ENCODE measurements around the gene SNTG2. TPM values are rescaled to one million over a fixed set of nuclear protein-coding genes. Genes with fewer than 3 reads are reported as not detected.

Gene SNTG2
- total and polyA plus RNA-seq, 2 of the 13 experiments (the other 11 are each of a cell fraction or from before 2014, with no cell fraction given): not detected

GRCh38 chr2:980176-980575 lies 29.5 kb downstream of the SNTG2 start:
- peaks cover 2% of the 10 kb centered on the region; the same call in 1 of the 2 replicates for H4K20me1 ChIP-seq (ENCODE audit: insufficient read depth, low read length)
- DNase-seq (ENCODE audit: low spot score) (no peak), FAIRE-seq (no peak), ATAC-seq (no peak)
- no TSS peak for BruUV-seq (replicated peaks)
- H3K9ac ChIP-seq (ENCODE audit: insufficient read depth, low read depth, low read length): no peak overlapping the region
- WGBS (ENCODE audit: low lambda C conversion rate): under 1% methylated on average over 4 of the region's 4 CpGs
- no peaks in the 10 kb centered on the region for H3K36me3 ChIP-seq (replicated peaks in 1 of 2; ENCODE audit: control insufficient read depth in 1 of 2, insufficient read depth in 2 of 2, low read length in 2 of 2)
- intact Hi-C loops (cut with micrococcal nuclease; ENCODE audit: unreplicated experiment): no loop called here
- CTCF ChIA-PET (ENCODE audit: low intra/inter-chr PET ratio, low total read pairs): no interaction called here
- POLR2A ChIA-PET: no interaction called here
- in situ Hi-C loops (cut with HindIII; ENCODE audit: extremely low pct_ligation_motif_present, low pct_unique_long_range_greater_than_20kb): no loop called here
- H3K79me2 ChIP-seq (ENCODE audit: insufficient read depth, low read length): no peaks in the 10 kb centered on the region
- no peak overlapping the region for H3K4me3 ChIP-seq (replicated peaks in 1 of 3; ENCODE audit: insufficient read depth in 1 of 3, low read depth in 2 of 3, low read length in 3 of 3)
- H3K4me2 ChIP-seq (ENCODE audit: low read depth, low read length): no peak overlapping the region
- H3K9me3 ChIP-seq (ENCODE audit: low read length): no peaks in the 10 kb centered on the region
- H2AFZ ChIP-seq (ENCODE audit: low read length): no peak overlapping the region
- H3K27me3 ChIP-seq (ENCODE audit: control insufficient read depth in 1 of 2, insufficient read depth in 2 of 2, low read length in 2 of 2): peaks cover 3 to 27% of the 10 kb centered on the region in 2 experiments
- H3K4me1 ChIP-seq (ENCODE audit: insufficient read depth, low read length): no peaks in the 10 kb centered on the region
- H3K27ac ChIP-seq (ENCODE audit: extremely low read length, insufficient read depth, low read length): no peak overlapping the region
- TF ChIP-seq SNAPC4 (CRISPR knock-in tag; IDR thresholded peaks at IDR 0.05): no peak
- no peak for TF ChIP-seq SP1 (IDR thresholded peaks at IDR 0.05)
- no peak for TF ChIP-seq SP1 (CRISPR knock-in tag; IDR thresholded peaks at IDR 0.05)
- no peak for TF ChIP-seq ZNF570 (CRISPR knock-in tag; IDR thresholded peaks at IDR 0.05; ENCODE audit: borderline replicate concordance)
- TF ChIP-seq TOPORS (CRISPR knock-in tag; IDR thresholded peaks at IDR 0.05): no peak
- TF ChIP-seq ZNF557 (CRISPR knock-in tag; IDR thresholded peaks at IDR 0.05): no peak
- no peak for TF ChIP-seq BRCA1 (CRISPR knock-in tag; IDR thresholded peaks at IDR 0.05)
- TF ChIP-seq NAIF1 (CRISPR knock-in tag; IDR thresholded peaks at IDR 0.05; ENCODE audit: borderline replicate concordance): no peak
- TF ChIP-seq ZNF337 (CRISPR knock-in tag; IDR thresholded peaks at IDR 0.05; ENCODE audit: borderline replicate concordance, low read depth): no peak
- no peak for TF ChIP-seq ATF2 (CRISPR knock-in tag; IDR thresholded peaks at IDR 0.05)
- TF ChIP-seq PRDM10 (CRISPR knock-in tag; IDR thresholded peaks at IDR 0.05; ENCODE audit: low read depth): no peak
- no peak for TF ChIP-seq GATAD1 (CRISPR knock-in tag; IDR thresholded peaks at IDR 0.05)
- no peak for TF ChIP-seq TFDP1 (CRISPR knock-in tag; IDR thresholded peaks at IDR 0.05; ENCODE audit: borderline replicate concordance)
- no peak for TF ChIP-seq SNRNP70 (IDR thresholded peaks at IDR 0.05; ENCODE audit: low read depth, low read length)
- TF ChIP-seq HNF4A (CRISPR knock-in tag; IDR thresholded peaks at IDR 0.05): no peak
